Memory B cell (primary cell): Measurements from ENCODE around the gene SASS6.
A peak's percentile ranks its signal among the peaks of the same experiment; 100 is the strongest.
"Not testable (repeated sequence)": the region's sequence is repeated elsewhere in the genome, so short reads cannot be mapped to it uniquely, and the experiment has no call there.

Experiments used
- ATAC-seq: fragments of 150-1000 bp; cut with Tn5 transposase; 2 replicates; pipeline ENCODE4 v1.10.0; 2021; ENCODE audit warnings: low read depth, mild to moderate bottlenecking, moderate library complexity
- DNase-seq, 2 donors: peaks; one replicate each; pipeline ENCODE4 v3.0.0; 2022; ENCODE audit warnings: low spot score in 2 of 2
- H3K27ac Mint-ChIP-seq: one replicate; pipeline ENCODE4 v1.8.0; 2022; ENCODE audit warnings: mild to moderate bottlenecking, moderate library complexity, mixed read lengths
- H3K27me3 Mint-ChIP-seq: one replicate; pipeline ENCODE4 v1.8.0; 2022; ENCODE audit warnings: mixed read lengths
- H3K36me3 Mint-ChIP-seq: one replicate; pipeline ENCODE4 v1.8.0; 2022; ENCODE audit warnings: mild to moderate bottlenecking, mixed read lengths
- H3K4me1 Mint-ChIP-seq: one replicate; pipeline ENCODE4 v1.8.0; 2022; ENCODE audit warnings: mixed read lengths
- H3K4me3 Mint-ChIP-seq: one replicate; pipeline ENCODE4 v1.8.0; 2022; ENCODE audit warnings: mild to moderate bottlenecking, moderate library complexity, mixed read lengths
- H3K9me3 Mint-ChIP-seq: one replicate; pipeline ENCODE4 v1.8.0; 2022; ENCODE audit warnings: mixed read lengths

SASS6 gene

GRCh38 chr1:100050139-100050538, 82.6 kb downstream of the SASS6 start:
- H3K9me3 Mint-ChIP-seq, result no peaks in the 10 kb centered on the region
- DNase-seq (no peak), ATAC-seq (no peak)
- peaks cover 28% of the 10 kb centered on the region for H3K4me1 Mint-ChIP-seq
- H3K27ac Mint-ChIP-seq, result no peak overlapping the region
- no peaks in the 10 kb centered on the region for H3K27me3 Mint-ChIP-seq
- H3K4me3 Mint-ChIP-seq, result no peak overlapping the region
- H3K36me3 Mint-ChIP-seq, result peaks cover 11% of the 10 kb centered on the region

- H3K9me3 Mint-ChIP-seq, result not testable (repeated sequence)
These were observed 85.5 kb downstream of the SASS6 start for GRCh38 chr1:100047235-100047708.

GRCh38 chr1:100045206-100045605, 87.5 kb downstream of the SASS6 start:
- Mint-ChIP-seq H3K27me3 (no peaks in the 10 kb centered on the region), H3K4me3 (peak overlapping the region; percentile 43), H3K9me3 (no peaks in the 10 kb centered on the region), H3K36me3 (peaks cover 10% of the 10 kb centered on the region), H3K4me1 (peaks cover 47% of the 10 kb centered on the region), H3K27ac (peak overlapping the region; percentile 67)
- no peak for DNase-seq
- ATAC-seq, result no peak

More at GRCh38 chr1:100047235-100047708, 85.5 kb downstream of the SASS6 start:
- peaks cover 12% of the 10 kb centered on the region for H3K36me3 Mint-ChIP-seq
- peaks cover 42% of the 10 kb centered on the region for H3K4me1 Mint-ChIP-seq
- not testable (repeated sequence) for ATAC-seq, DNase-seq, H3K27me3 Mint-ChIP-seq
- H3K4me3 Mint-ChIP-seq, result peak overlapping the region; percentile 83
- peak overlapping the region; percentile 96 for H3K27ac Mint-ChIP-seq

DNA sequence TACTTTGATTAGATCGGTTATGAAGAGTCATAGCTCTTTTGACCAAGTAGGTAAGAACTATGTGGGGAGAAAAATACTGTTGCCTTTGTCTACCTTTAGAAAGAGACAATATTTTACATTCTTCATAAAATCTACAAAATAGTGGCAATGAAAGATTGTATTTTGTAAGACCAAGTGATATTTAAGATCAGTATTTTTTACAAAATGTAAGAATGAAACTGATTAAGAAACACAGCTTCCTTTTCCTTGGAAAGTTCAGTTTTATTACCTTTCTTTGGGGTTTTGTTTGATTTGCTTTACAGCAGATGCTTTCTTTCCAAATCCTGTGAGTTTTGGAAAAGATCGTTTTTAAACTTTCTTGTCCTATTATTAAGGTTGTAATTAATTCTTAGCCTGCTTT, 93.1 kb downstream of the SASS6 start:
- no peaks in the 10 kb centered on the region for H3K9me3 Mint-ChIP-seq
- peak overlapping the region; percentile 24 for H3K4me3 Mint-ChIP-seq
- ATAC-seq (no peak), DNase-seq (no peak)
- H3K27me3 Mint-ChIP-seq, result no peaks in the 10 kb centered on the region
- H3K4me1 Mint-ChIP-seq, result peaks cover 30% of the 10 kb centered on the region
- peak overlapping the region; percentile 98 for H3K27ac Mint-ChIP-seq
- peaks cover 4% of the 10 kb centered on the region for H3K36me3 Mint-ChIP-seq

DNA sequence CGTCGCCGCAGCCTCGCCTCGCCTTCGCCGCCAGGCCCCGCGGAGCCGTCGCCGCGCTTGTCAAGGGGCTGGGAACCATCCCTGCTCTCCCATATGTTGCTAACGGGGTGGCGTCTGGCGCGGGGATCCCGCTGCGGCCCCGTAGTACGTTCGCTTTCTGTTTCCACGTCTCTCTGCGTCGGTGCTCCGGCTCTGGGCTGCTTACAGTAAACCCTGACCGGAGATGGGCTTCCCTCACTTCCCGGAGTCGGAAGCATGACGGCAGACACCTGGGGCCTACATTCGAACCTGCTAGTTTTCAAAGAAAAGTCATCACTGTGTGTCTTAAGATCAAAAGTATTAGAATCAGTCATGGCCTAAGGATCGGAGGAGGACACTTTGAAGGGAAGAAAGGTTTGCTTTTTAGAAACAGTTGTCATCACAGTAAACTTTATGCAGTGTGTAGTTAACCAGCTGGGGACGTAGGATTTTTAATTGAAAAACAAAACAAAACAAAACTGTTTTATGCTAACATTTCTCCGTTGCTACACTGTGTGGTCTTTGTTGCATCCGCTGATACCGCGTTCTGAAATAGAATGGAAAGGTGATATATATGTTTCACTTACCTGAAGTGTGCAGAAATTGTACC, 94.0 kb downstream of the SASS6 start:
- ATAC-seq, result peak; percentile 48
- DNase-seq, result peak; percentile 54 to 55
- Mint-ChIP-seq H3K4me1 (peaks cover 26% of the 10 kb centered on the region), H3K27ac (peak overlapping the region; percentile 98), H3K36me3 (peaks cover 2% of the 10 kb centered on the region), H3K4me3 (peak overlapping the region; percentile 92), H3K27me3 (no peaks in the 10 kb centered on the region), H3K9me3 (no peaks in the 10 kb centered on the region)

- peak overlapping the region; percentile 98 for H3K27ac Mint-ChIP-seq
These were observed 94.6 kb downstream of the SASS6 start for GRCh38 chr1:100037927-100038659.

DNA sequence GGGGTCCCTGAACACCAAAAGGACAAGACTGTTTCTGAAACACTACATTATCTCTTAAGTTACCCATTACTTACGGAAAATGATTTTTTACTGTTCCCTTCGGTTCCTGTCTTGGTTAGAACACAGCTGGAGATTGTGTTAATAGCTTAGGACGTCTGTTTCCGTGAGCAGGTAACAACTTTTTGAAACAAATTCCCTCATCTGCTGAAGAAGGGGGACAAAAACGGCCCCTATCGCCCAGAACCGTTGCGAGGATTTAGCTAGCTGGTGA, 95.1 kb downstream of the SASS6 start:
- DNase-seq (no peak), ATAC-seq (no peak)
- Mint-ChIP-seq H3K27me3 (no peaks in the 10 kb centered on the region), H3K9me3 (no peaks in the 10 kb centered on the region), H3K27ac (peak overlapping the region; percentile 98), H3K4me1 (peaks cover 19% of the 10 kb centered on the region), H3K36me3 (no peaks in the 10 kb centered on the region), H3K4me3 (peak overlapping the region; percentile 92)

More at GRCh38 chr1:100037927-100038659, 94.6 kb downstream of the SASS6 start:
- H3K27me3 Mint-ChIP-seq, result no peaks in the 10 kb centered on the region
- DNase-seq (peak; percentile 82 to 84), ATAC-seq (peak; percentile 89)
- H3K36me3 Mint-ChIP-seq, result no peaks in the 10 kb centered on the region
- no peaks in the 10 kb centered on the region for H3K9me3 Mint-ChIP-seq
- H3K4me1 Mint-ChIP-seq, result peaks cover 23% of the 10 kb centered on the region
- H3K4me3 Mint-ChIP-seq, result peak overlapping the region; percentile 92

DNA sequence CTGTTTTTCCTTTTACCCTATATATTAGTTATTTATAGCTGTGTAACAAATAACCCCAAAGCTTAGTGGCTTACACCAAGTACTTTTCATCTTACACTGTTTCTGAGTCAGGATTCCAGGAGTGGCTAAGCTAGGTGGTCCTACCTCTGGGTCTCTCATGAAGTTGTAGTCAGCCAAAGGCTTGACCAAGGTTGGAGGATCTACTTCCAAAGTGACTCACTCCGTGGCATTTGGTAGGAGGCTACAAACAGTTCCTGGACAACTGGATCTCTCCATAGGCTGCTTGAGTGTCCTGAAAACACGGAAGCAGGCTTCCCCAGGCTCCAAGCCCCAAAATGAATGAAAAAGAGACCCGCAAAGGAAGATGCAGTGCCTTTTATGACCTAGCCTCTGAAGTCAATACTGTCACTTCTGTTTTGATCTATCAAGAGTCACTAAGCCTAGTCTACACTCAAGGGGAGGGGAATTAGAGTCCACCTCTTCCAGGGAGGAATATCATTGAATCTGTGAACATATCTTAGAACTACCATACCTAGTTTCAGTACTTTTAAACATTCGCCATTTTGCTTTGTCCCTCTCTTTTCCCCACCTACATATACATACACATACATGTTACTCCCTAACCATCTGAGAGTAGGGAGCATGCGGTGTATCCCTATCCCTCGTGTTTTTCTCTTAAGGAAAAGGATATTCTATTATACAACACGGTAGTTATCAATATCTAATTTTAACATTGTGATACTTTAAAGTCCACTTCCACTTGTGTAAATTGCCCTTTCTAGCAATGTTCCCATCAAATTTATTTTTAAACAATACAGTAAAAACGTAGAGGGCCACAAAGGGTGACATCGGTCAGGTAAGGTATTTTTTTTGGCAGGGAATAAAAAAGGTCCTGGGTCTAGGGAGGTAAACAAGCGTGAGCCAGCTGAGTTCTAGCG, 95.7 kb downstream of the SASS6 start:
- H3K4me1 Mint-ChIP-seq, result peaks cover 15% of the 10 kb centered on the region
- DNase-seq (no peak), ATAC-seq (no peak)
- H3K27me3 Mint-ChIP-seq, result no peaks in the 10 kb centered on the region
- no peaks in the 10 kb centered on the region for H3K36me3 Mint-ChIP-seq
- H3K4me3 Mint-ChIP-seq, result peak overlapping the region; percentile 92
- H3K9me3 Mint-ChIP-seq, result no peaks in the 10 kb centered on the region
- H3K27ac Mint-ChIP-seq, result peak overlapping the region; percentile 98

DNA sequence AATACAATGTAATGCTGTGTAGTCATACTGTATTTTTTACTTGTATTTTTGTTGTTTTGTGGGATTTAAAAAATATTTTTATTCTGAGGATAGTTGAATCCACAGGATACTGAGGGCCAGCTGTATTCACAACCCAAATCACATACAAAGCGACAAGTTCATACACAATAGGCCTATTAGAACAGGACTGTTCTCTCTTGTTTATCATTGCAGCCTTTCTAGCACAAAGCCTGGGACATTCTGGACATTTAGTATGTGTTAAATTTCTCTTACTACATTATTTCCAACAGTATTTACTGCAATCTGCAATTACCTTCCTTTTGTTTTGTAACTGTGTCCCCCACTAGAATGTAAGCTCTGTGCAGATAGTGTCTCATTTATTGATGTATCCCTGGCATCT, 97.5 kb downstream of the SASS6 start:
- H3K9me3 Mint-ChIP-seq, result no peaks in the 10 kb centered on the region
- no peaks in the 10 kb centered on the region for H3K36me3 Mint-ChIP-seq
- peaks cover 11% of the 10 kb centered on the region for H3K4me1 Mint-ChIP-seq
- H3K27ac Mint-ChIP-seq, result peak overlapping the region; percentile 35
- H3K4me3 Mint-ChIP-seq, result no peak overlapping the region
- no peaks in the 10 kb centered on the region for H3K27me3 Mint-ChIP-seq
- ATAC-seq (no peak), DNase-seq (no peak)

GRCh38 chr1:100034470-100034869, 98.3 kb downstream of the SASS6 start:
- no peaks in the 10 kb centered on the region for H3K27me3 Mint-ChIP-seq
- H3K4me3 Mint-ChIP-seq, result no peak overlapping the region
- no peaks in the 10 kb centered on the region for H3K36me3 Mint-ChIP-seq
- H3K4me1 Mint-ChIP-seq, result peaks cover 11% of the 10 kb centered on the region
- no peaks in the 10 kb centered on the region for H3K9me3 Mint-ChIP-seq
- DNase-seq (no peak), ATAC-seq (no peak)
- H3K27ac Mint-ChIP-seq, result no peak overlapping the region
